ENCODE measurements around the gene SELENOV. TPM values are rescaled to one million over a fixed set of nuclear protein-coding genes. Genes with fewer than 3 reads are reported as not detected.

SELENOV gene
- total and polyA plus RNA-seq, 9 of the 15 experiments (the other 6 are each of a cell fraction or from before 2014, with no cell fraction given): 0.04 to 0.09 (median 0.06) TPM; not detected in 4

DNA sequence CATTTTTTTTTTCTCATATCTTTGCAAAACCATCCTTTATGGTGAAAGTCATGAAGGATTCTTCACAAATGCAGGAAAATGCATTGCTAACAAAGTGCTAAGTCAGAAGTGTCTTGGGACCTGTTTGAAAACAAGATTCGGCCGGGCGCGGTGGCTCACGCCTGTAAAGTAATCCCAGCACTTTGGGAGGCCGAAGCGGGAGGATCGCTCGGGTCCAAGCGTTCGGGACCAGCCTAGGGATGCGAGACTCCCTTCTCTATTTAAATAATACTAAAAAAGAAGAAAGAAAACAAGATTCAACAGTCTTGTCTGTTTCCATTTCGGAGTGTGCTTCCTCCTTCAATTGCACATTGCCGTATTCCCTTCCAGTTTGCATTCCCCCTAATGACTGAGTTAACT lies 16.9 kb downstream of the SELENOV start (continued):
- TF ChIP-seq, protein P1, sequence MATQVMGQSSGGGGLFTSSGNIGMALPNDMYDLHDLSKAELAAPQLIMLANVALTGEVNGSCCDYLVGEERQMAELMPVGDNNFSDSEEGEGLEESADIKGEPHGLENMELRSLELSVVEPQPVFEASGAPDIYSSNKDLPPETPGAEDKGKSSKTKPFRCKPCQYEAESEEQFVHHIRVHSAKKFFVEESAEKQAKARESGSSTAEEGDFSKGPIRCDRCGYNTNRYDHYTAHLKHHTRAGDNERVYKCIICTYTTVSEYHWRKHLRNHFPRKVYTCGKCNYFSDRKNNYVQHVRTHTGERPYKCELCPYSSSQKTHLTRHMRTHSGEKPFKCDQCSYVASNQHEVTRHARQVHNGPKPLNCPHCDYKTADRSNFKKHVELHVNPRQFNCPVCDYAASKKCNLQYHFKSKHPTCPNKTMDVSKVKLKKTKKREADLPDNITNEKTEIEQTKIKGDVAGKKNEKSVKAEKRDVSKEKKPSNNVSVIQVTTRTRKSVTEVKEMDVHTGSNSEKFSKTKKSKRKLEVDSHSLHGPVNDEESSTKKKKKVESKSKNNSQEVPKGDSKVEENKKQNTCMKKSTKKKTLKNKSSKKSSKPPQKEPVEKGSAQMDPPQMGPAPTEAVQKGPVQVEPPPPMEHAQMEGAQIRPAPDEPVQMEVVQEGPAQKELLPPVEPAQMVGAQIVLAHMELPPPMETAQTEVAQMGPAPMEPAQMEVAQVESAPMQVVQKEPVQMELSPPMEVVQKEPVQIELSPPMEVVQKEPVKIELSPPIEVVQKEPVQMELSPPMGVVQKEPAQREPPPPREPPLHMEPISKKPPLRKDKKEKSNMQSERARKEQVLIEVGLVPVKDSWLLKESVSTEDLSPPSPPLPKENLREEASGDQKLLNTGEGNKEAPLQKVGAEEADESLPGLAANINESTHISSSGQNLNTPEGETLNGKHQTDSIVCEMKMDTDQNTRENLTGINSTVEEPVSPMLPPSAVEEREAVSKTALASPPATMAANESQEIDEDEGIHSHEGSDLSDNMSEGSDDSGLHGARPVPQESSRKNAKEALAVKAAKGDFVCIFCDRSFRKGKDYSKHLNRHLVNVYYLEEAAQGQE (IDR thresholded peaks at IDR 0.05; ENCODE audit: borderline replicate concordance): peak; percentile 16; the same call in 1 of the 2 replicates
- TF ChIP-seq, protein P1 (CRISPR knock-in tag; IDR thresholded peaks at IDR 0.05; ENCODE audit: low read depth): no peak
- TF ChIP-seq ZKSCAN1 (IDR thresholded peaks at IDR 0.05; ENCODE audit: low read depth, low read length): no peak
- no peak for TF ChIP-seq DPF2 (IDR thresholded peaks at IDR 0.05)
- TF ChIP-seq RBM22 (IDR thresholded peaks at IDR 0.05; ENCODE audit: low read depth, low read length, poor library complexity, severe bottlenecking): no peak
- TF ChIP-seq L3MBTL2 (IDR thresholded peaks at IDR 0.05): no peak
- no peak for TF ChIP-seq TFAM (CRISPR knock-in tag; conservative IDR thresholded peaks at IDR 0.05)
- TF ChIP-seq ZBTB17 (CRISPR knock-in tag; IDR thresholded peaks at IDR 0.05): no peak
- TF ChIP-seq CEBPG (CRISPR knock-in tag; IDR thresholded peaks at IDR 0.05): no peak
- peak in 1 of 2 experiments; percentile 27; a peak in 1 of 4 replicates for TF ChIP-seq CEBPG (tag; conservative IDR thresholded peaks at IDR 0.05 in 1 of 2, IDR thresholded peaks at IDR 0.05 in 1 of 2)
- TF ChIP-seq NFE2 (IDR thresholded peaks at IDR 0.05; ENCODE audit: low read depth): 0 out of 2 replicates have a peak, but pooled peaks have one; percentile 10
- no peak for TF ChIP-seq SRF (CRISPR knock-in tag; IDR thresholded peaks at IDR 0.05)
- TF ChIP-seq, protein P2, sequence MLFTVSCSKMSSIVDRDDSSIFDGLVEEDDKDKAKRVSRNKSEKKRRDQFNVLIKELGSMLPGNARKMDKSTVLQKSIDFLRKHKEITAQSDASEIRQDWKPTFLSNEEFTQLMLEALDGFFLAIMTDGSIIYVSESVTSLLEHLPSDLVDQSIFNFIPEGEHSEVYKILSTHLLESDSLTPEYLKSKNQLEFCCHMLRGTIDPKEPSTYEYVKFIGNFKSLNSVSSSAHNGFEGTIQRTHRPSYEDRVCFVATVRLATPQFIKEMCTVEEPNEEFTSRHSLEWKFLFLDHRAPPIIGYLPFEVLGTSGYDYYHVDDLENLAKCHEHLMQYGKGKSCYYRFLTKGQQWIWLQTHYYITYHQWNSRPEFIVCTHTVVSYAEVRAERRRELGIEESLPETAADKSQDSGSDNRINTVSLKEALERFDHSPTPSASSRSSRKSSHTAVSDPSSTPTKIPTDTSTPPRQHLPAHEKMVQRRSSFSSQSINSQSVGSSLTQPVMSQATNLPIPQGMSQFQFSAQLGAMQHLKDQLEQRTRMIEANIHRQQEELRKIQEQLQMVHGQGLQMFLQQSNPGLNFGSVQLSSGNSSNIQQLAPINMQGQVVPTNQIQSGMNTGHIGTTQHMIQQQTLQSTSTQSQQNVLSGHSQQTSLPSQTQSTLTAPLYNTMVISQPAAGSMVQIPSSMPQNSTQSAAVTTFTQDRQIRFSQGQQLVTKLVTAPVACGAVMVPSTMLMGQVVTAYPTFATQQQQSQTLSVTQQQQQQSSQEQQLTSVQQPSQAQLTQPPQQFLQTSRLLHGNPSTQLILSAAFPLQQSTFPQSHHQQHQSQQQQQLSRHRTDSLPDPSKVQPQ (CRISPR knock-in tag; IDR thresholded peaks at IDR 0.05; ENCODE audit: borderline replicate concordance): no peak
- TF ChIP-seq SMARCA5 (IDR thresholded peaks at IDR 0.05): no peak
- peak; percentile 27; the same call in 1 of the 2 replicates for TF ChIP-seq ZNF316 (IDR thresholded peaks at IDR 0.05)
- TF ChIP-seq ADNP (tag; IDR thresholded peaks at IDR 0.05): 0 out of 2 replicates have a peak, but pooled peaks have one; percentile 36

Data from K562 (cell line).